ENCODE results near the gene PPFIA1.

Gene PPFIA1

GRCh38 chr11:70433526-70433925 is 163.0 kb downstream of the PPFIA1 start:
- in situ Hi-C loops (cut with MboI; ENCODE audit: low pct_unique_long_range_greater_than_20kb, low sequenced_read_pairs), result loop anchor here (25.0 kb wide), 1 partner anchor 521 kb away; no protein-coding TSS in a partner anchor

More at GRCh38 chr11:70433526-70433925, 163.0 kb downstream of the PPFIA1 start:
- DNase-seq, result no peak

All from KBM-7 (cell line).